Hematopoietic multipotent progenitor cell treated with erythropoietin and hydrocortisone succinate and interleukin-3 and kit ligand, for 17 days (in vitro differentiated cells): Measurements from ENCODE around the gene FGF19.

ENCODE experiments used
- DNase-seq: peaks from one replicate; pipeline ENCODE4 v3.0.0-alpha.2; 2015; ENCODE audit warnings: low spot score

FGF19 gene

DNA sequence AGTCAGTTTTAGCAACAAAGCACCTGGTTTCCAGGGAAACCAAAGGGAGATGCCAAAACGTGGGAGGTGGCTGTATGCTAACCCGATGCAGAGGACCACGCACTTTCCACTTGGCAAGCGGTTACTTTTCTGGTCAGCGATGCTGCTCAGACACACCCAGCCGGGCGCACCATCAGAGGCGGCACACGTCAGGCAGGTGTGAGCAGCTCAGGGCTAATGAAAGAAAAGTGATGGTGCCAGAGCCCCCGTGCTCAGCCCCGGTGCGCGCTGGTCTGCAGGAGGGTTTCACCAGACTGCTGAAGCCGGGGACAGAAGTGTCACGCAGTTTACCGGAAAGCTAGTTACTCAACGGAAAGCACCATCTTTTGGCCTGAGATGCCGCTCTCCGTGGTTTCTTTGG, 34.3 kb downstream of the FGF19 start:
- no peak for DNase-seq

DNA sequence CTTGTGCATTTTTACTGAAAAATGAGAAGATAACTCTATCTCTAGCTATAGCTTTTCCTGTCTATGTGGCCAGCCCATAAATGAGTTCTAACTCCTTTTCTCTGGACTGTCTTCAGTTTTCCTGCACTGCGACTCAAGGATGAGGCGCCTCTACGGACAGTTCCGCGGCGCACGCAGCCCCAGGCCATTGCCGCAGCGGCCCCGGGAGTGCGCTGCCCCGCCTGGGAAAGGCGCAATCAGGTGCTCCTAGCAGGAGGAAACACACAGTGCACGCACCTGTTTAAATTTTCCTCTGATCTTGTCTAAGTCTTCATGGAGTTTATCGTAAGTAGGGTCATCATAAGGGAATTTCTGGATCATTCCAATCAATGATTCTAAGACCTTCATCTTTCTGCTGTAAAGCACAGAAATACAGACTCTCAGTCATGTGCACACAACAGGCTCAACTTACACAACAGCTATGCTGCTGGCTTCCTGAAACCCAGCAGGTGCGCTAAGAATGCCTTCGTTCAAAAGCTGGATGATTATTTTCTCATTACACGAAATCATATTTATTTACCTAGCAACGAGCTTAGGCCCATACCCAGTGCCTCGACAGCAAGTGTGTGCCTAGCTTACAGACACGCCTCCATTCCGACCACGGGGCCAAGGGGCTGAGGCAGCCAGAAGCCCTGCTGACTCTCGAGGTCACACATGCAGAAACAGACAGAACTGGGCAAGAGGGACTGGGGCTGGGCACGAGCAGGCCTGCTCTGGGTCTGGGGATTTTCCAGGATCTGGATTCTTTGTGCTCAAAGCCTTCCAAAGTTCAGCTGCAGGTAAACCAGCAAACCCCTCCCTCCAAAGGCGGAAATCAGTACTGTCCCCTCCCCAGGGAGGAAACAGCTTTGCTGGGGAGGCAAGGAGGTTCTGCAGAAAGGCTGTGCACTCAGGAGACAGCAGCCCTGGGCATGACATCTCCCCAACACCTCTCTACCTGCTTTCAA, 35.9 kb downstream of the FGF19 start:
- DNase-seq: no peak

GRCh38 chr11:69666752-69667536, 36.9 kb downstream of the FGF19 start:
- no peak for DNase-seq

DNA sequence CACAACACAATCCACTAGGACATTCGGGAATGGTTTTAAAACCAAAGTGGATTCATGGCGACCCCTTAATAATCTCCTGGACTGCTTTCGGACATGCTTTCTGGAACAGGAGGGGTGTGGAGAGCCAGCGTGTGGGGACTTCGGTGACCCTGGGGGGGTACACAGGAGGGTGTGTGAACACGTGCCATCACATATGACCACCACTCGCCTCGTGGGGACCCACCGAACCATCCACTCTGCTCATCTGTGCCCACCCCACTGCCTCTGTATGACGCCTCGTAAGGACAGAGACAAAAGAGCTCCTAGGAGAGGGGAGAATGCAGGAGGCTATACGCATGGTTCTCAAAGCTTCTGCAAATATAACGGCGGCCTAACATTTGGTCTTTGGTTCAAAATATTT, 37.6 kb downstream of the FGF19 start:
- no peak for DNase-seq

DNA sequence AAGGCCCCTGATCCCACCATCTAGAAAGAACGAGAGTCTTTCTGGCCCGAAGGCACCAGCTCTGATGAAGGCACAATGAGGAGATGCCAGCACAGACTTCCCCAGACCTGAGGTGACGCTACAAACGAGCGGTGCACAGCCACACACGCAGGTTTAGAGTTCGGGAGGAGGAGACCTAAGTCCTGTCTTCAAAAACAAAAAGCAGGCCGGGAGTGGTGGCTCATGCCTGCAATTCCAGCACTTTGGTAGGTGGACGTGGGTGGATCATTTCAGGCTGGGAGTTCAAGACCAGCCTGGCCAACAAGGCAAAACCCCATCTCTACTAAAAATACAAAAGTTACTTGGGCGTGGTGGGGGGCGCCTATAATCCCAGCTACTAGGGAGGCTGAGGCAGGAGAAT, 38.2 kb downstream of the FGF19 start:
- no peak for DNase-seq

- DNase-seq: no peak
These were observed 38.9 kb downstream of the FGF19 start for GRCh38 chr11:69664901-69665300.

GRCh38 chr11:69664103-69664775, 39.6 kb downstream of the FGF19 start:
- DNase-seq: no peak

- DNase-seq: no peak
These were observed 40.5 kb downstream of the FGF19 start for GRCh38 chr11:69663326-69663725.

GRCh38 chr11:69662806-69663205, 41.0 kb downstream of the FGF19 start:
- no peak for DNase-seq

GRCh38 chr11:69662021-69662698, 41.7 kb downstream of the FGF19 start:
- DNase-seq: no peak

DNA sequence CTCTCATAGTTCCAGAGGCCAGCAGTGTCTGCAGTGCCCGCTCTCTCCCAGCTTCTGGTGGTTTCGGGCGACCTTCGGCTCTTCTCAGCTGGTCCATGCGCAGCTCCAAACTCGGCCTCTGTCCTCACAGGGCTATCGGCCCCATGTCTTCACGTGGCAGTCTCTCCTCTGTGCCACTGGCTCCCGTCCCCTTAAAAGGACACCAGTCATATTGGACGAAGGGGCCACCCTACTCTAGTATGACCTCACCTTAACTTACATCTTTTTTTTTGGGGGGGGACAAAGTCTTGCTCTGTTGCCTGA, 42.5 kb downstream of the FGF19 start:
- DNase-seq: no peak

DNA sequence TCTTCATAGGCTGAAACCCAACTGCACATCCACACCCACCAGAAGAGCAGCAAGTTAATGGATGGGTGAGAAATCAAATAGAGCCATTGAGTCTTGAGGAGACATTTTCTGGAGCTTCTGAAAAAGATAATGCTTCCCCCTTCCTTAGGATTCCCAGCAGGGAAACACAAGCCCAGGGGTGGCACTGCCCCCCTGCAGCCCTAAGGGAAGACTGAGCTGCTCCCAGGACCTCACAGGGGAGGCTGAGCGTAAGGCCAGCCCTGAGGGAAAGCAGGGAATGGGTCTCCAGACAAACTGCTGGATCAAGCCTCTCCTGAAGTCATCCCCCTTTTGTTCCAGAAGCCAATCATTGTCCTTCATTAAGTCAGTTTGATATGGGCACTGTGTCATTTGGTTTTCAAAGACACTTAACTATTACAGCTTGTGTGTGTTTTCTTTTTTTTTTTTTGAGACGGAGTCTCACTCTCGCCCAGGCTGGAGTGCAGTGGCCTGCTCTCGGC, 43.8 kb downstream of the FGF19 start:
- no peak for DNase-seq

GRCh38 chr11:69659591-69659990, 44.2 kb downstream of the FGF19 start:
- no peak for DNase-seq

- DNase-seq: no peak
These were observed 45.0 kb downstream of the FGF19 start for GRCh38 chr11:69658626-69659450.

DNA sequence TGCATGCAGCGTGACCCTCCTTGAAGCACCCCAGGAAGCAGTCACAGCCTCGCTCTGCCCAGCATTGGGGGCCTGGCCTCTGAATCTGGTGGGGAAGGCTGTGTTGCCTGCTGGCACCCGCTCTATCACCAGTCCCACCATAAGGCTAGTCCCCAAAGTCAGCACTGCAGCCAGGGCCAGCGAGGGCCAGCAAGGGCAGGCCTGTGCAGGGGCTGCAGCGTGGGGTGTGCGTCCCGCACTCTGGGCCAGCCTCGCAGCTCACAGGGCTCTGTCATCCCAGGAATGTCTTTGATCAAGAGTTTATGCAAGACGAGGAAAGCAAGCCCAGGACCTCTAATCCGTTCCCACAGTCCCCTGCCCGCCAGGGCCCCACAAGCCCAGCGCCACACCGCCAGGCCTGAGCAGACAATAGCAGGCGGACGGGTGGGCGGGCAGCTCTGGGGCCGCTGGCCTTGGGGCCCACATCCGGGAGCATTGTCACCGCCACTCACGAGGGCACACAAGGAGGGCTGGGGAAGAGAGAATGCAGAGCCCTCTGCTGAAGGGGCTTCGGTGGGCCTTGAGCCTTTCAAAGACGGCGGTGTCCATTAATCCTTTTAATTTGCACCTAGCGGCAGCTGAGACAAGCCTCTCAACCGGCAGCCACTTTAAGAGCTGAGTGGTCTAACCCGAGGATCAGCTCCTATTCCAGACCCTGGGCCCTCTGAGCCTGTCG, 45.8 kb downstream of the FGF19 start:
- no peak for DNase-seq

DNA sequence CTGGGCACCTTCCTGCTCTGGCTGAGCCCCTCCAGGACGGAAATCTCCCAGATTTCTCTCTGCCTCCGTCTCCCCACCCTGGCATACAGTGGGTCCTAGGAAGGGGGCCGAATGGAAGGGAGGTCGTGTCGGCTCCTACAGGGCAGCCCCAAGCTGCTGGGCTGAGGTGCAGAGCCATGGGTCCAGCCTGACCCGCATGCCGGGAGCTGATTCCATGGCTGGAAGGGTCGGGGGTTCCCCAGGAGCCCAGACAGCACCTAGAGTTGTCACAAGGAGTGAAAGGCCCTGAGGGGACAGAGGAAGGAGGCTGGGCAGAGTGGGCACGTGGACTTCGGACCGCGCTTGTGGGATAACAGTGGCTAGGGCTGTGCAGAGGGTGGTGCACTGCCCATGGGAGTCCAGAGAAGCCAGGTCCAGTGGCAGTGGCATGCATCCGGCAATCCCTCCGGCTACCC, 46.3 kb downstream of the FGF19 start:
- DNase-seq: no peak

DNA sequence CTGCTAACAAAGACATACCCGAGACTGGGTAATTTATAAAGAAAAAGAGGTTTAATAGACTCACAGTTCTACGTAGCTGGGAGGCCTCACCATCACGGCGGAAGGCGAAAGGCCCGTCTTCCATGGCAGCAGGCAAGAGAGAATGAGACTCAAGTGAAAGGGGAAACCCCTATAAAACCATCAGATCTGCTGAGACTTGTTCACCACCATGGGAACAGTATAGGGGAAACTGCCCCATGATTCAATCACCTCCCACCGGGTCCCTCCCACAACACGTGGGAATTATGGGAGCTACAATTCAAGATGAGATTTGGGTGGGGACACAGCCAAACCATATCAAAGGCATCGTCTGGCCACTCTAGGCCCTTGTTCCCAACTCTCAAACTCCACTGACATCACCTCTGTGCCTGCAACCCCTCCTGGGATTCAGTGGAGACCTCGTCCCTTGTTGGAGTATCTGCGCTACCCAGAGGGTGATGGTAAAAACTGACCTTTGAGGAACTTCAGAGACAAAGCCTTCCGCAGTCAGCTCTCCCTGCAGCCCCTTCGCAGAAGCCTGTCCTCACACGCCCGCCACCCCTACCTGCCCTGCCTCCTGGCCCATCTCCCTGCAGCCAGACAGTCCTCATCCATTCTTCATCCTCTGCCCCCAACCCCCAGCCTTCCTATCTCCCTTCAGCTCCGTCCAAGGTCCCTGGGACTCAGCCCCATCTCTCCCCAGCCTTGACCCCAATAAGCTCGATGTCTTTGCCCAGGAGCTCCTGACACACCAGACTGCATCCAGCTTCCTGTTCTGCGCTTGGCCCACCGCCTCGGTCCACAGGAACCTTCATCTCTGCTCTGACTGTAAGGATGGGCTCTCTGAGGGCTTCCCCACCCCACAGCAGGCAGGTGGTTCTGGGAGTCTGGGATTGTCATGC, 47.0 kb downstream of the FGF19 start:
- no peak for DNase-seq

DNA sequence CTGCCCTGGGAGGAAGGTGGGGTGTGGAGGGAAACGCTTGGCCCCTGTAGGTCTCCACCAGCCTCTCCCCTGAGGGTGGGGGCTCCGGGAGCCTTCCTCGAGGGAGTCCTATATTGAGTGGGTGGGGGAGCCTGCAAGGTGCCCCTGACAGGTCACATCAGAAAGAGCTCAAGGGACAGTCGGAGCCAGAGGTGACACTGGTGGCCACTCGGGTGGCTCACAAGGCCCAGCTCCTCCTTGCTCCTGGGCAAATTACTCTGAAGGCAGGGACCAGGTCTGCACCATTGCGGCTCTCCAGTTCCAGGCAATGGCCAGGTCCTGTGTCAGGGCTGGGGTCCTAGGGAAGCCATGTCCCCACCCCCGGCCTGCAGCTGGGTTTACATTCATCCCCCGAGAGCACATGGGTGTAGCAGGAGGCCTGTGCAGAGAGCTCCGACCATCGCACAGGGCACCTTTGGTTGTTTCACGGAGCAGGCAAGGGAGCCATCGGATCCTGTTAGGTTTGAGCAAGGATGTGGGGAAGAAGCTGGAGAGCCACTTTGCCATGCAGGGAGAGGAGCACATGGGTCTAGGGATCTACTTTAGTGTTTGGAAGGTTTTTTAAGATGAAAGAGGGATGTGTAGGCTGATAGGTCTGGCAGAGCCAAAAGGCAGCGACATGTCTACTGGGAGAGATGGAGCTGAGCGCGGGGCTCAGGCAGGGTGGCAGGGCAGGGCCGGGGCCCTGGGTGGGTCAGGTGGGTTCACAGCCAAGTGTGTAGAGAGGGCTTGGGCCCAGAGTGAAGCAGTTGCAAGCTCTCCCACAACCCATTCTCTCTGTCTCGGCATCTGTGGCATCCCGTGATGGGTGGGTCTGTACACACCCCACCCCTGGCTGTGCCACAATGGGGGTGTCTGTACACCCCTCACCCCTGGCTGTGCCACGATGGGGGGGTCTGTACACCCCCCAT, 48.1 kb downstream of the FGF19 start:
- no peak for DNase-seq
